Medulla oblongata (tissue), 1 donor: ENCODE data around the gene CDCP1.
"Not testable (repeated sequence)": the region's sequence is repeated elsewhere in the genome, so short reads cannot be mapped to it uniquely, and the experiment has no call there.

Experiments used
- DNase-seq: peaks from one replicate; pipeline ENCODE4 v3.0.0-alpha.2; 2015; ENCODE audit errors: extremely low spot score

CDCP1 gene

DNA sequence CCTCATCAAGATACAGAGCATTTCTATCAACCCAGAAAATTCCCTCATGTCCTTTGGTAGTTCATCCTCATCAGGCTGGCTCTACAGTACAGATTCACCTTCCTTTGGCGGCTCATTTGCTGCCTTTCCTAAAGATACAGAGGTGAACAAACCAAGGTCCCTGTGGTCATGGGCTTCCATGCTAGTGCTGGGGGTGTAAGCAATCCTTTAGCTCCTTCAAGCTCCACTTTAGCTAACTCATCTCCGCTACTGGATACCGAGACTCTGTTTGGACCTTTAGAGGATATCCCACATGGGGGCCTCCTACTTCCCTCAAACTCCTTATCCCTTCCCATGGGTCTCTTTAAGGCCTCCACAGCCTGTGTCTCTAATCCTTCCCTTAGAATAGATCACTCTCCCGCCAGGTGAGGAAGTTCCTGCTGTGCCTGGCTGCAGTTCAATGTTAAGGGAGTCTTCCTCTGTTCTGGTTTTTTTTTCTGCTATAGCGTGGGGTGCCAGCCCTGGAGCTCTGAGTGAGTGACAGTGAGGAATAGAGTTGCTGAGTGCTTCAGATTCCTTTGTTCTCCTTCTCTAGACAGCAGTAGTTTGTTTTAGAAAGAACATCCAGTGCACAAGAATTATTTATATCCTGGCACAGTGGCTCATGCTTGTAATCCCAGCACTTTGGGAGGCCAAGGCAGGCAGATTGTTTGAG, 89.4 kb downstream of the CDCP1 start:
- DNase-seq, result no peak

DNA sequence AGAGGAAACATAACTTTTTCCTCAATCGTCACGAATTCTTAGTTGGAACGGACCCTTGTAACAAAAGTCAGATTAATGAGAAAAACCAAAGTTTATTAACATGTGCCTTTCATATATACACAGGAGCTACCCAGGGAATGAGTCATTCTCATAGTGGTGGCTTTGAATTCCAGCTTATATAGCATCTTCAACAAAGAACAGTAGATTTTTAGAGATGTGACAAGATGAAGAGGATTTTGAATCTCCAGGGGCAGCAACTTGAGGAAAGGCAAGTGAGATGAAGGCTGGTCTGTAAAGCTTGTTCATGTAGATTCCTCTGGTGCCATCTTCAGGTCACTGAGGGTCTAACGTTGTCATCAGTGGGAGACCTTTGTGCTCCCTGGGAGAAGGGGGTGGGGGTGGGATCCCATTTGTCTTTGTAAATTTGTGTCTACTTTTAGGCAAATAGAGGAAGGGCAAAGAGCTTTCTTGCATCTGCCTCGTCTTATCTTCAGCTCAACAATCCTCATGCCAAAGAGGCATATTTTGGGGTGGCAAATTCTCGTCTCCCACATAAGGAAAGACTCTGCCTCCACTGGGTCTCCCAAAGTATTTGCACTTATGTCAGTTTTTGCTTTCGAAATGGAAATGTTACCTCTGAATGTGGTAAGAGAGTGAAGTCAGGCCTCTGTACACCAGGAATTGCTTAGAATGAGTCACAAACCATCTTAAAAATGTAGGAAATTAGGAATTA, 90.6 kb downstream of the CDCP1 start:
- DNase-seq, result no peak

GRCh38 chr3:45055032-45055410, 91.2 kb downstream of the CDCP1 start:
- no peak for DNase-seq

DNA sequence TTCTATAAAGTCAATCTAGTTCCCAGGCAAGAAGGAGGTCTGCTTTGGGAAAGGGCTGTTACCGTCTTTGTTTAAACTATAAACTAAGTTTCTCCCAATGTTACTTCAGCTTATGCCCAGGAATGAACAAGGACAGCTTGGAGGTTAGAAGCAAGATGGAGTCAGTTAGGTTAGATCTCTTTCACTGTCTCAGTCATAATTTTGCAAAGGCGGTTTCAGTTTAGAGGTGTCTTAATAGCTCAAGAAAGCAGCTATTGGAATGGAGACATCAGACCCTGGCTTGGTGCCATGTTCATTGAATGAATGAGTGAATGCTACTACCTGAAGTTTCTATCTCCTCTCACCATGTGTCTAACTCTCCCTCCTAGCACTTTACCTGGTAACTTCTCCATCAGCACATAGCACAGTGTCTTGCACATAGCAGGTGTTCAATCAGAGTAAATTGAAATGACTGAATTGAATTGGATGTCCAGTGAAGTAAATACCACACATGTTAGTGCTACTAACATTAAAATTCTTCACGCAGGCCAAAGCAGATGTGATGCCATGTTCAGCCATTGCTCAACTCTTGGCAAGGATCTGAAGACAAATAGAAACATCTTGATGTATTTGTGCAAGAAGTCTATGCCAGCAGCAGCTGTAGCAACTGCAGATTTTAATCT, 91.9 kb downstream of the CDCP1 start:
- DNase-seq, result no peak

DNA sequence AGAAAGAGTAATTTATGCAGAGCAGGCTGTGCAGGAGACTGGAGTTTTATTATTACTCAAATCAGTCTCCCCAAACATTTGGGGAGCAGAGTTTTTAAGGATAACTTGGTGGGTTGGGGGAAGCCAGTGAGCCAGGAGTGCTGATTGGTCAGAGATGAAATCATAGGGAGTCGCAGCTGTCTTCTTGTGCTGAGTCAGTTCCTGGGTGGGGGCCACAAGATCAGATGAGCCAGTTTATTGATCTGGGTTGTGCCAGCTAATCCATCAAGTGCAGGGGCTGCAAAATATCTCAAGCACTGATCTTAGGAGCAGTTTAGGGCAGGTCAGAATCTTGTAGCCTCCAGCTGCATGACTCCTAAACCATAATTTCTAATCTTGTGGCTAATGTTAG, 92.4 kb downstream of the CDCP1 start:
- not testable (repeated sequence) for DNase-seq

- DNase-seq, result no peak
Observed at GRCh38 chr3:45051685-45052084, 94.5 kb downstream of the CDCP1 start.

- DNase-seq, result no peak
Observed at GRCh38 chr3:45049807-45050206, 96.4 kb downstream of the CDCP1 start.

DNA sequence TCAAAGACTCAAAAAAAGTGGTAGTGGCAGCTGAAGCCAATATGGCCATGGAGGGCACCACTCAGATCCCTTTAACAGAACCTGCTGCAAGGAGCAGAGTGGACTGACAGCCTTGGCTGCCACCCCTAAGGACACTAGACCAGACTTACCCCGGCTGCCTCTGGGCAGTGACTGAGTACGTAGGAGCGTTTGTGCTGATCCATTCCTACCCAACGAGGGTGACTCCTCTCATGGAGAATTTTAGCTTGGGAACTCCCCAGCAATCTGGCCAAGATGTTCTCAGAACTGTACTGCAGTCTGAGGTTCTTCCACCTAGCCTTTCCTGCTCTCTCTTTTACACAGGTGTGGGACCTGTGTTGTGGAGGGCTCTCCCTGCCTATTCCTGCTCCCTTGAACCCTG, 97.9 kb downstream of the CDCP1 start:
- no peak for DNase-seq

DNA sequence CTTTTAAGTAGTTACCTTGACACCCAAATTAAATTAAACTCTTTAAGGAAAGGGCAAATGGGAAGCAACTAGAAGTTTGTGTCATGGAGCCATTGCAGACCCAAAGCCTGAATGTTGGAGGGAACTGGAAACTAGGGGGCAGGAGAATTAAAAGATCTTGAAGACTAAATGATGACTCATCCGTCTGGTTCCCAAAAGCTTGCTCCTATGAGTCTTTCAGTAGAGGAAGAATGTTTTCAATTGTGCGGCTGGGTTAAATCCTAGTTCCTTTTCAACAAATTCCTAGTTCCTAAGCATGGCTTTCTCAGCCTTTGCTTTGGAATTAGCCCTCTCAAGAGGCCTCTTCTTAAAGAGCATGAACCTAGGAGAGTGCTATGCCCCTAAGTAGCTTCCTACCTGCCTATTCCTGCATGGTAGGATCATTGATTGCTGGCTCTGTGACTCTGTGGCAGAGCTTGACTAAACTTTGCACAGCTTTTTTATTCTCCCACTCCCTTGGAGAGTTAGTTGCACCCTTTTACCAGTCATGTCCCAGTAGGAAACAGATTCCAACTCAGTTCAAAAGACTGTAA, 102.4 kb downstream of the CDCP1 start:
- DNase-seq, result peak; percentile 48

DNA sequence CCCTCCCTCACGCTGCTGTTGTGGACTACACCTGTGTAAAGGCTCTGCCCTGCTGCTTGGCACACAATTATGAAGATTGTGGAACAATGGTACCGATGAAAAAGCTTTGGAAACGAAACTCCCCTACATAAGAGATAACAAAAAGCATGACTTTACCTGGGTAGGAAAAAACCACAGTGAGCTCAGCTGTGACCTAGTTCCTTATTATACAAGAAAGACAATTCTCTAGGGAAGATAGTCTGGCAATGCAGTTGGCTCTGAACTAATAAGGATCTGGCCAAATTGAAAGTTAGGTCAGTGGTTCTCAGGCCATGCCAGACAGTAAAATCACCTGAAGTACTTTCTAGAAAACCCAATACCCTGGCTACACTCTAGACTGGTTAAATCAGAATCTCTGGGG, 104.0 kb downstream of the CDCP1 start:
- DNase-seq, result no peak

DNA sequence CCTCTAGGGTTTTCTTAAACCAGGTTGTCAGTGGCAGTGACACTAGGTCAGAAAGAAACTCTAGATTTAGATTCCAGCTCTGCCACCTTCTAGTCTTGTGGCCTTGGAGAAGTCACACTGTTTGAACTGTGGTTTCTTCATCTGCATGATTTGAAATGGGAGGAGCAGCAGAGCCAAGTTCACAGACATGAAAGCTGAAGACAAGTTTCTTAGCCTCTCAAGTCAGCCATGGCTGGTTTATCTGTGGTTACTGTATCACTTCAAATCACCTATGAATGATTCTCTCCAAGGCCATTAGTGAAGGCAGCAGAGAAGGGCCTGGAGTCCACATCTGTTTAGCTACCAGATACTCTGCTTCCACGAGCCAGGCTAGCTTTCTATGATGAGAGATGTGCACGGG, 104.5 kb downstream of the CDCP1 start:
- DNase-seq, result no peak

GRCh38 chr3:45037720-45038455, 108.3 kb downstream of the CDCP1 start:
- peak; percentile 98 for DNase-seq

- DNase-seq, result no peak
Observed at GRCh38 chr3:45035441-45036301, 110.5 kb downstream of the CDCP1 start.

- DNase-seq, result peak; percentile 76
Observed at GRCh38 chr3:45034612-45035252, 111.4 kb downstream of the CDCP1 start.

DNA sequence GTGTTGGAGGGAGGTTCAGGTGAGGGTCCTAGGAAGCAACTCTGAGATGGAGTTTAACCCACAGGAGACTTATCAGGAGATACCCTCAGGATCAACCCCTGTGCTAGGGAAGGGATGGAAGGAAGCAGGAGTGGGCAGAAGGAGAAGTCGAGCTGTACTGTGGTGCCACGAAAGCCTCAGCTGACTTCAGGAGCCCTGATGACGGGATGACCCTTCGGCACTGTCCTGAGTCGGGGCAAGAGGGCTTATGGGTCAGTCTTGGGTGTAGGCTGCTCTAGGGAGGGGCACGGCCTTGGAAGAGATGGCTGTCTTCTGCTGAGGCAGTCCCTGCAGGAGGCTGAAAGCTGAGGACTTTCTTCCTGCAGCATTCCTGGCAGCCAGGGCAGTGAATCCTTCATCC, 112.4 kb downstream of the CDCP1 start:
- no peak for DNase-seq
